ENCODE data around the gene CER1.

DNA sequence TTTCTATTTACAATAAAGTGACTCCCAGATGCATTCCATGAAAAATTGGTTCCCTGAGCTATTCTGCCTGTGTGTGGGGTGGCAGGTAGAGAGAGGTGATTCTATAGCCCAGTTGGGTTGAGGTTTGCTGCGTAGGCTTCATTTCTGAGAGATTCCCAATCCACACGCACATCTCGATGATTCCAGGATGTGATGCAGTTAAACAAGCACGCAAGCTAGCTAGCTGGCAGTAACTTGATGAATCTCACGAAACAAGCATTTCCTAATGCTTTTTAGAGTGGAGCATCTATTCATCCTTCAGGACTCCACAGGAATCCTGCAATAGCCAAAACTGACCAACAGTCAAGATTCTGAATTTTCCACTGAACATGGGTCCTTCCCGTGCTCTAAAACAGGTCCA lies 43.8 kb upstream of the CER1 start:
- TF ChIP-seq, protein P1, sequence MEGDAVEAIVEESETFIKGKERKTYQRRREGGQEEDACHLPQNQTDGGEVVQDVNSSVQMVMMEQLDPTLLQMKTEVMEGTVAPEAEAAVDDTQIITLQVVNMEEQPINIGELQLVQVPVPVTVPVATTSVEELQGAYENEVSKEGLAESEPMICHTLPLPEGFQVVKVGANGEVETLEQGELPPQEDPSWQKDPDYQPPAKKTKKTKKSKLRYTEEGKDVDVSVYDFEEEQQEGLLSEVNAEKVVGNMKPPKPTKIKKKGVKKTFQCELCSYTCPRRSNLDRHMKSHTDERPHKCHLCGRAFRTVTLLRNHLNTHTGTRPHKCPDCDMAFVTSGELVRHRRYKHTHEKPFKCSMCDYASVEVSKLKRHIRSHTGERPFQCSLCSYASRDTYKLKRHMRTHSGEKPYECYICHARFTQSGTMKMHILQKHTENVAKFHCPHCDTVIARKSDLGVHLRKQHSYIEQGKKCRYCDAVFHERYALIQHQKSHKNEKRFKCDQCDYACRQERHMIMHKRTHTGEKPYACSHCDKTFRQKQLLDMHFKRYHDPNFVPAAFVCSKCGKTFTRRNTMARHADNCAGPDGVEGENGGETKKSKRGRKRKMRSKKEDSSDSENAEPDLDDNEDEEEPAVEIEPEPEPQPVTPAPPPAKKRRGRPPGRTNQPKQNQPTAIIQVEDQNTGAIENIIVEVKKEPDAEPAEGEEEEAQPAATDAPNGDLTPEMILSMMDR (IDR thresholded peaks at IDR 0.05): no peak
- TF ChIP-seq POLR2A (IDR thresholded peaks at IDR 0.05) (no peak), EP300 (IDR thresholded peaks at IDR 0.05) (no peak), POLR2AphosphoS5 (IDR thresholded peaks at IDR 0.05) (no peak)

All from suprapubic skin (tissue), 4 donors.